Fibroblast of skin of left quadriceps (primary cell): Measurements from ENCODE around the gene PAEP.
A peak's percentile ranks its signal among the peaks of the same experiment; 100 is the strongest.

ENCODE experiments used
- DNase-seq, 2 experiments: peaks; one replicate each; pipeline ENCODE4 v3.0.0-alpha.2; 2013; ENCODE audit warnings: low read depth in 2 of 2

PAEP gene

DNA sequence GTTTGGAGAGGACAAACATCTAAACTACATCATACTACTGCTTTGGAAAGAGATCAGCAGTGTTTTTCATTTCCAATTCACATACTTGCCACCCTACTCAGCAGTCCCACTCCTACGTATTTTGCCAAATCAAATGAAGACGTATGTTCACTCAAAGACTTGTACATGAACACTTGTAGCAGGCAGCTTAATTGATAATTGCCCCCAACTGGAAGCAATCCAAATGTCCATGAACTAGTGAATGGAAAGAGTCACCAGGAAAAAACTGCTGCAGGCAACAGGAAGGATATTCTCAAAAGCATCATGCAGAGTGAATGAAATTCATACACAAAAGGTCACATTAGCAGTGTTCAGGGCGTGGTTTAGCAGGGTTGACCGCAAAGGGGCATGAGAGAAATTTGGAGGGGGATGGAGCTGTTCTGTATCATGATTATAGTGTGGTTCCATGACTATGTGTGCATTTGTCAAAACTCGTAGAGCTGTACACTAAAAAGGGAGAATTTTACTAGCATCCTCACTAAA, 38.8 kb downstream of the PAEP start:
- no peak for DNase-seq

DNA sequence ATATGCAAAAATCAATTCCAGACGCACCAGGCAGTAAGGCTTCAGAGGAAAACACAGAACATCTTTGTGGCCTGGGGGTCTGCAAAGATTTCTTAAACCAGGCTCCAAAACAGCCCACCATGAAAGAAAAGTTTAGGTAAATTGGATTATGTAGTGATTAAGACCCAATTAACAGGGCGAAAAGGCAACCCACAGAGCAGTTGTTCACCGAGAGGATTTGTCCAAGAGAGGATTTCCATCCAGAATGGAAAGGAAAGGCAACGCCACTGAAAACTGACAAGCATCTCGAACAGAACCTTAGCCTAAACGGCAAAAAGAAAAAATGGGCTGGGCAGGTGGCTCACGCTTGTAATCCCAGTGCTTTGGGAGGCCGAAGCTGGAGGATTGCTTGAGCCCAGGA, 40.4 kb downstream of the PAEP start:
- no peak for DNase-seq

DNA sequence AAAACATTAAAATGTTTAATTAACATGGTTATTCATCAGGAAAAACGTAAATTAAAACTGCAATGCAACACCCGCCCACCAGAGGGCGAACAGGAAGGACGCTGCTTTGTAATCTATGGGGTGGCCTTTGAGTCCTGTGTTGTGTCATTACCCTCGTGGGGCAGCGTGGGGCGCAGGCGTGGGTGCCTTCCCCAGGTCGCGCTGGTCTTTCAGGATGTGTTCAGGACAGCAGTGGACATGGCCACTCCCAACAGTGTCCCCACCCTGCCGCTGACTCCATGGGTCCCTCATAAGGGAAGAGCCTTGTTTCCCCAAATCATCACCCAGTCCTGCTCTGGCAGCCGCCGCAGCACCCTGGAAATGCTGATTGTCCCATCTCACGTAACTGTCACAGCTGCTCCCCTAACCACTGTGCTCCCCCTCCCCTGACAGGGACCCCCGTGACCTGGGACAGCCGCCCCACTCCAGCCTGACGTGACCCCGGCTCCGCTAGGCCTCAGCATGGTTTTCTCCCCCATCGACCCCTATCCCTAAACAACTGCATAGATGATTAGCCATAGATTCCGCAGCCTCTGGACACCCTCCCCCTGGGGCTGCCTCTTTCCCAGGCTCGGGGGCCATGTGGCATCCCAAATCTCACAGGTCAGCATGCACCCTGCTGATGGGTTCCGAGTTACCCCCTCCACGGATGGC, 41.4 kb downstream of the PAEP start:
- peak; percentile 3 for DNase-seq

DNA sequence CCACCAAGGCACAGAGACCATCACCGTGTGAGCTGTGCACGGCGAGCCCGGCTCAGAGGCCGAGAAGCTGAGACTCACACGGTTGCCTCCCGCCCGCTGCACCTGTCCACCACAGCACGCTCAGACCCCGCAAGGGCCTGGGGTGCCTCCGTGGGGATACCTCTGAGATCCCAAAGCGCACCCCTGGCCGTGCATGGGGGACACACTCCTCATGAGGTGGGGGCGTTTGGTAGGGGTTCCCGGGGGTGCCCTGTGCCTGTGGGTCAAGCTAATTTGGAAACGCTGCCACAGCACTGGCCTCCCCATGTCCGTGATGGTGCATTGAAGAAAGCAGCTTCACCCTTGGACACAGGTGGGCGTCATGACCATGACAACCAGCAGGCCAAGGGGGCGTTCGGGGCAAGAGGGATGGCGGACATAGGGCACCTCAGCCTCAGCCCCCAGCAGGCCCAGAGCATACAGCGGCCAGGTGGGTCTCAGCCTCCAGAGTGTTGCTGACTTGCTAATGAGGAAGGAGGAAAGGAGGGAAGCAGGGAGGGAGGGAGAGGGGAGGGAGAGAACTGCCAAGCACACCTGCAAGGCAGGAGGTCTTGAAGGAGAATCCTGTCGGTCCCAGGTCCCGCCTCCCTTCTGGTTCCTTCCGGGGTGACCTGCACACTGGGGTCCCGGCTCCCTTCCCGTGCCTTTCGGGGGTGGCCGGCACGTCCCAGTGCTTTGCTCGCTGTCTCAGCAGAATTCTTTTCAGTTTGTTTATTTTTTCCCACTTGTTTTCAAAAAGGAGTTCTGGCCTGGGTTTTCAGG, 43.1 kb downstream of the PAEP start:
- no peak for DNase-seq

DNA sequence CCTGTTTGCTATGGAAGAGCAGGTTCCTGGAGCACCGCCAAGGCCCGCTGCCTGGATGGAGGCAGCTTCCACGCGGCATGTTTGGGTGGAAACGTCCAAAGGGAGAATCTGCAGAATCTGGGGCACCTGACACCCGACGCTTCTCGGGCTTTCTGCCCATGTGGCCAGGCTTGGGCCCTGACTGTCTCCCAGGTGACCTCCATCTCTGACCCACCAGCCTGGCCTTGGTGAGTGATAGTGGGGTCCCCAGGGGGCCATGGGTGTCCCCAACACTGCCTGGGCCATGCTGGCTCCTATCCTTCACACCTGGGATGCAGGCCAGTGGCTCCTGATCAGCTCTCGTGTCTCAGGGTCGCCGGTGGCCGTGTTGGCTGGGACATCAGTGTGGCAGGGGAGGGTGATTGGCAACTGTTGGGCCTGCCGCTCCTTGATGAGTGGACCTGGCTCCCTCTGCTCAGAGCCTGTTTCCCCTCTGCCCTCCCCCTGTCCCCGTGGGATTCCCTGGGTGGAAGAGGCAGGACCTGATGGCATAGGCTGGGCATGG, 43.8 kb downstream of the PAEP start:
- no peak for DNase-seq

DNA sequence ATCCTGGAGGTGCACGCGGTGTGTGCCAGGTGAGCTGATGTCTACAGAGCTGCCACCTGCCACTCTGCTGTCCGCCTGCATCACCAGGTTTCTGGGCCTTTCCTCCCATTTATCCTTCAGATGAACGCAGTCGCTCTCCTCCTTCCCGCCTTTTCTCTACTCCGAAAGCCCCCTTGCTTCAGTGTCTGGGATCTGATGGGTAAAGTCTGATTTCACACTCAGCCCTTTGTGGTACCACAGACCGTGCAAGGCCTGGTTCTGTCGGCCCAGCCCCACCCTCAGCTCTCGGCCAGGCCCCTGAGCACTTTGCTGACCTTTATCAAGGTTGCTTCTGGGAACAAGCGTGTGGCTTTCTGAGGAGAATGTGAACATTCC, 45.3 kb downstream of the PAEP start:
- no peak for DNase-seq

DNA sequence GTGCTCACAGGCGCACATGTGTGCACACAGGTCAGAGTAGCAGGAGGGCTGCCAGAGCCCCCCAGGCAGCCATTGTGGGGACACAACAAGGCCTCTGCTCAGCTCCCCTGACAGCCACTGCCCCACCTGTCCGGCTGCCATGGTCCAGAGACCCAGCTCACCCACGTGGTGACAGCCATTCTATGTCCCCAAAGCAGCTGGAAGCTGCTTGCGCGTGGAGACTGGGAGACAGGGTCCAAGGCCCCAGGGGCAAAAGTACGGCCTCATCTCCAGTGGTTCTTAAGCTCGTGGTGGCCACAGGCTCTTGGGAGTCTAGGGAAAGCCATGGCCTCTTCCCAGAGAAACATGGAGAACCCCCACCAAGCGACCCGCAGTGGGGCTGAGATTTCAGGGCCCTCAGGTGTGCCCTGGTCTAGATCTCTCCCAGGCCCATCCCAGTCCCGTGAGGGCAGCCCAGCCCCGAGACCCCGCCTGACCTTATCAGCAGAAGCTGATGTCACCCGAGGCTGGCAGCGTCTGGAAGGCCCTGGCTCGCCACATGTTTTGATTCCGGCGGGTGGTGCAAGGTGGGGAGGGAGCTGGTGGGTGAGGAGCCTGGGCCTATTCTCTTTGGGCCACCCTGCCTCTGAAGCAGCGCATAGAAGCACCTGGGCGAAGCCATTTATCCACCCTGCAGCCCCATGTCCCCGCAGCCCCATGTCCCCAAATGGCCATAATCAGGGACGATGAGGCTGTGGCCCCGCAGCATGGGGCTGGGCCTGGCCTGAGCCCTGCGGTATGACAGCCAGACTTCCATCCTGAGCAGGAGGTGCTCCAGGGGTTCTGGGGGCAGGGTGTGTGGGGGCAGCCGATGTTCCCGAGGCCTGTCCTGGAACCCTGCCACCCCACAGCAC, 46.1 kb downstream of the PAEP start:
- no peak for DNase-seq

DNA sequence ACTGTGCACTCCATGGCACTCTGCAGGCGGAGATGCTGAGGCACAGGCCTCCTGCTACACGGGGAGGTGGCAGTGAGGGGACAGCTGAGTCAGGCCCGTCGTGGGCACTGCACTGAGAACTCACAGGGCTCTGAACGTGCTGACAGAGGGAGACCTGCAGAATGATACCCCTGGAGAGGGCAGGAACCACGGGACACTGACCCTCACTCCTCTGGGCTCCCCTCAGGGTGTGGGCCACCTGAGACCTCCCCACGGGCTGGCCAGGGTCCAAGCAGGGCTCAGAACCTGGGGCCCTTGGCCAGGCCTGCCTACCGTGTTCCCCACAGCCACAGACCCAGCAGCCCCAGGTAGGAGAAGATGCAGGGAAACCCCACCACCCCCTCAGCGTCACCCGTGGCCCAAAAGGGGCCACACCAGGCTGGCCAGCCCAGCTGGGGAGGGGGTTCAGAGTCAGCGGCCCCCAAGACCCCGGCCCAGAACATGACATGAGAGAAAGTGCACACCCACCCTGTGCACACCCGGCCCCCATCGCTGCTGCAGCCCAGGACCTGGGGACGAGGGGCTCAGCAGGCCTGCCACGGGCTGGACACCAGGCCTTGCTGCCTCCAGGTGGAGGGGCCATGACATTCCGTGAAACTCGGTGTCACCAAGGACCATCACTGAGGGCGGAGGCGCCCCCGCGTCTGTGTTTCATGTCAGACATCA, 46.9 kb downstream of the PAEP start:
- DNase-seq: no peak

DNA sequence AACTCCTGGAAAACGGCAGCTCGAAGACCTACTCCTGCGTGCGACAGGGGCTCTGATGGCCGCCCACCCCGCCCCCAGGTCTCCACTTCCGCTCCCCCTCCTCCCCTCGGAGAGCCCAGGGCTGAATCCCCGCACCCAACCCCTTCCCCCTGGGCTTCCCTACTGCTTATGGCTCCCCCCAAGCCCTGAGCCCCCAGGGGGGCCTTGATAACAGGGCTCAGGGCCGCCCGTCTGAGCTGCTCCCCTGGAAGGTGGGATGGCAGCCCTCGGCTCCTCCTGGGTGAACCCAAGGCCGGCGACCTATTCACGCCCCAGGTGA, 47.4 kb downstream of the PAEP start:
- no peak for DNase-seq

DNA sequence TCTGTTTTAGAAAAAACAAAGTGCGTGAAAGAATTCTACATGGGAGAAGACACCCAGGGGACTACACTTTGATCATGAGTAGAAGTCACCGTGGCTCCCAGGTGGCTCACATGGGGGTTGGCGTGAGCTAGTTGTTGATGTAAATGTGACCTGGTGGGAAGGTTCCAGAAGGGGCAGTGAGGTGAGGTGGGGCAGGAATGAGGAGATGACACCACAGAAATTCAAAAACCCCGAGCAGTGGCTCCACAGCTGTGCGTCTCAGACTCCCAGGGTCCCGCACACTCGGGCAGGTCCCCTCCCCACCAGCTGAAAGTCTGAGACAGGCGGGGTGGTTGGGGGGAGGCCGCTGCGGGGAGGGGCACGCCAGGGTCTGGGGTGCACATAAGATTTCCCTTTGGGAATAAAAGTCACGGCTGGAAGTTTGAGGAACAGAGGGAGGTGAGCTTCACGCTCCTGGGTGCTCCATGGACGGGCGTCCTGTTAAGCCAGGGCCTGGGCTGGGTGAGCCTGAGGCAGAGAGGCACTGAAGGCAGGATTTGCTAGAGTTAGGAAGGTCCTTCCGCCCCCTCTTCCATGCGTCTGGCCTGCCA, 47.9 kb downstream of the PAEP start:
- no peak for DNase-seq

DNA sequence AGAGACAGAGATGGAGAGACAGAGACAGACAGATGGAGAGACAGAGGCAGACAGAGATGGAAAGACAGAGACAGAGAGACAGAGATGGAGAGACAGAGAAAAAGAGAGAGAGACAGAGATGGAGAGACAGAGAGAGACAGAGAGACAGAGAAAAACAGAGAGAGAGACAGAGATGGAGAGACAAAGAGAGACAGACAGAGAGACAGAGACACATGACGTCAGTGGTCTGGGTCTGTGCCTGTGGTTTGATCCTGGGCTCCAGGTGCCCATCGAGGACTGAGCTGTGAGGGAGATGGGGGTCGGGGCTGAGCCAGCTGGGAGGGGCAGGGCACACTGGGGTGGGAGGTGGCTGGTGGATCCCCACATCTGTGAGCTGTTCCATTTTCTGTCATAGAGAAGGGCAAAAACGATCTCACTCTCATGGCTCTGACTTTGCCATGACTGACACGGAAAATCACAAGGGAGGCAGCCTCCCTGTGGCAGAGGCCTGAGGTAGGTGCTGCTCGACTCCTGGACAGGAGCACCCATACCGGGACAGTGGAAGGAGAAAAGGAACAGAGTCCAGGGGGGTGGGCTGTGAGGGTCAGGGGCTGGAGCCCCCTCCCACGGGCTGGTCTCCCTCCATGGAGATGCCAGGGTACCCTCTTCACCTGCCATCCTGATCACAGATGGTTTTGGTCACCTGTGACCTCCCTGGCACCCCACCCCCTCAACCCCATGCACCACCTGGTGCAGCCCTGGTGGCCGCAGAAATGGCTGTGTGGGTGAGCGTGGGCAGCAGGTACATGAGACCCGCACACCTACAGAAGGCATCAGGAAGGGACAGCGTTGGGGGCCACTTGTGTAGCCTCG, 49.0 kb downstream of the PAEP start:
- DNase-seq: no peak

DNA sequence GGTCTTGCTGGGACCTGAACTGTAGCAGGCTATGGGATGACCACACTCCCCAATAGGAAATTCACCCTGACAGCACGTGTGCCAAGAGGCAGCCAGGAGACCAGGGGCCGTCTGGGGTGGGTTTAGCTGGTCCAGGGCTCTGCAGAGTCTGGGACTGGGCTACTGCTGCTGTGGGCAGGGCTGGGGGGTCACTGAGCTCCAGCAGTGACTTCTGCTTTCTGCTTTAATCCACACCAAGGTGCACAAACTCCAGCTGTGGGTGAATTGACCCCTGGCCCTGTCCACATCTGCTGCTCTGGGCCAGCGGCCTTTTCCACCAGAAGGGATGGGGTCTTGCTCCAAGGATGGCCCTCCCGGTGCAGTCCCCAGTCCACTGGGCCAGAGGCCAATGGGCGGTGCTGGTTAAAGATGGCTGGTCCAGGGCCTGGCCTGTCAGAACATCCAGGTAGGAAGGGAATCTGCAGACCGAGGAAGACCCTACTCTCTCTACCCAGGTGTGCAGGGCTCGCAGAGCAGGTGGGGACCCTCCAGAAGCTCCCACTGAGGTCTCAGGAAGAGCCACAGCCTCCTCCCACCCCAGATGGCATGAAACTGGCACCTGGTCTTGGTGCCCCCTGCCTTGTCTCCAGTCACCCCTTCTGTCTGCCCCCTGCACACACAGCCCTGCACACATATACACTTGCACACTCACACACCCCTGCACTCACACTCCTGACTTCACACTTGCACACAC, 49.8 kb downstream of the PAEP start:
- DNase-seq: no peak

DNA sequence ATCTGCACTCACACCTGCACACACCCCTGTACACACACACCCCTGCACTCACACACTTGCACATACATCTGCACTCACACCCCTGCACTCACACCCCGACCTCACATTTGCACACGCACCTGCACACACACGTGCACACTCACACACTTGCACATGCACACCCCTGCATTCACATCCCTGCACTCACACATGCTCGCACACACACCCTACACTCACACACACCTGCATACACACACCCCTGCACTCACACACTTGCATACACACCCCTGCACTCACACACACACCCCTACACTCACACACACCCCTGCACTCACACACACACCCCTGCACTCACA, 50.3 kb downstream of the PAEP start:
- no peak for DNase-seq

DNA sequence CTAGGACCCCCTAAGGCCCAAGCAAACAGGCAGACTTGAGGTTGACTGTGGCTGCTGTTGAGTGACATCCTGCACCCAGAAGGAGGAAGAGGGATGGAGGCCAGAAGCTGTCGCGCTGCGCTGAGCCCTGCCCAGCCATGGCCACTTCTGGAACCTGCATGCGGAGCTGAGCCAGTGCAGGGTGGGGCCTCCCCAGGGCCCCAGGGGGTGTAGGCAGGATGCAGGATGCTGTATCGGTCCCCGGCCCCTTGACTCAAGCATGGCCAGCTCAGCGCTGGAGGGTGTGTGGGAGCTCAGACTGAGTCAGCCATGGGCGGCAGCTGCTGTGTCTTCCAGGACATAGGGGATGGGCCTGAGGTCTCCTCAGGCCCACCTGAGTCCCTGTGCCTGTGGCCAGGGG, 50.9 kb downstream of the PAEP start:
- DNase-seq: no peak

DNA sequence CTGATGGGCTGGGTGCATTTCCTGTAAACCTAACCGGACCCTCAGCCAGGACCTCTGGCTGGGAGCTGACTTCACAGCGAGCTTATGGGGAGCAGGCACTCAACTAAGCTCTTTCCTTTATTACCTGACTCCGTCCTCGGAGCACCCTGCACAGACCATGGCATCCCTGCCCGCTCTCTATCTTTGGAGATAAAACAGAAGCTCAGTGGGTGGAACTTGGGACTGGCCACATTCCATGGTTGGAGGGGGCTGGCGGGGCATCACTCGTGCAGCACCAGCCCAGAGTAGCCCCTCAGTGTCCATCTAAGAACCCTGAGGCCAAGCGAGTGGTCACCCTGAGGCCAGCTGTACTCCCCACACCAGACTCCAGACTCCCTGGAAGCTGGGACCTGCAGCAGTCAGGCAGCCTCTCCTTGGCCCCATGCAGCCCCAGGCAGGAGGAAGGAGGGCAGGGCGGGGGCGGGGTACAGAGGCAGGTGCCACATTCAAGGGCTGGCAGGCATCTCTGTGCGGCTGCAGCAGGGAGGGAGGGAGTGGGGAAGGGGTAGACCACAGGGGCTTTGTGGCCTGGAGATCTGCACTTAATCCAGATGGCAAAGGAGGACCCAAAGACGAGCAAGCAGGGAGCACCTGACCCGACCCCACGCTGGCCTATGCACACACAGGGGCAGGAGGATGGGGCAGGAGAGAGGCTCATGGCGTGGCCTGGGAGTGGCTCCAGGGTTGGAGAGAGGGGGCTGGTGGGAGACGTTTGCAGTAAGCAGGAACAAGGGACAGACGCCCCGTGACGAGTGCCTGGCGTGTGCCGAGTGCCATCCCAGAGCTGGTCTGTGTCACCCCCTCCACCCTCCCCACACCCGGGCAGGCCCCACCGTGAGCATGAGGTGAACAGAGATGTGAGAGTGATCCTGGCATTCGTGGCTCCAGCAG, 51.7 kb downstream of the PAEP start:
- no peak for DNase-seq

DNA sequence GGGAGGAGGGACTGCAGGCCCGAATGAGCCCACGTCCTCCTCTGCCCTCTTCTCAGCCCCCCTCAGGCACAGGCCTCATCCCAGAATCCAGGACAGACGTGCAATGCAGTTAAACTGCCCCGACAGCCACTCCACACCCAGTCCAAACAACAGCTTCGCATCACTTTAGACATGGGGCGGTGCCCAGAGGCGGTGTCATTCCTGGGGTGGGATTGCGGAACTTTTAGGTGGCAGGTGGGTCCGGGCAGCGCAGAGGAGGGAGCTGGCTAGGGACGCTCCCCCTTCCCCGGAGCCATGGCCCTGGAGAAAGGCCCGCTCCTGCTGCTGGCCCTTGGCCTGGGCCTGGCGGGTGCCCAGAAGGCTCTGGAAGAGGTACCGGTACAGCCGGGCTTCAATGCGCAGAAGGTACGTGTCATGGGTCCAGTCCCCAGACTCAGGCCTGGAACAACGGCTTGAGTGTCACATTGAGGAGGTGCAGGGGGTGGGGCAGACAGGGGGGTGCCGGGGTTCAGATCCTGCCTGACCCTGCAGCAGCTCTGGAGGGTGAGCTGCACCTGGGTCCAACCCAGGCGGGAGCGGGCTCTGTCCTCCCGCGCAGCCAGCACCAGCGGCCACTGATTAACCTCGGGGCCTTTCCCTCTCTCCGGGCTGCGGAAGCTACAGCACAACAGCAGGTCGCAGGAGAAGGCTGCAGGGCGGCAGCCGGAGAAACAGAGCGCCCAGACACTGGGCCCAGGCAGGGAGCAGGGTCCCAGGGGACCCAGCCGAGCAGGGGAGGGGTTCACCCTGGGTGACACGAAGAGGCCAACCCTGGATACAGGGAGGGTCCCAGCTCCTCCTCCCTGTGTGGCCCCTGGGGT, 52.6 kb downstream of the PAEP start:
- no peak for DNase-seq

DNA sequence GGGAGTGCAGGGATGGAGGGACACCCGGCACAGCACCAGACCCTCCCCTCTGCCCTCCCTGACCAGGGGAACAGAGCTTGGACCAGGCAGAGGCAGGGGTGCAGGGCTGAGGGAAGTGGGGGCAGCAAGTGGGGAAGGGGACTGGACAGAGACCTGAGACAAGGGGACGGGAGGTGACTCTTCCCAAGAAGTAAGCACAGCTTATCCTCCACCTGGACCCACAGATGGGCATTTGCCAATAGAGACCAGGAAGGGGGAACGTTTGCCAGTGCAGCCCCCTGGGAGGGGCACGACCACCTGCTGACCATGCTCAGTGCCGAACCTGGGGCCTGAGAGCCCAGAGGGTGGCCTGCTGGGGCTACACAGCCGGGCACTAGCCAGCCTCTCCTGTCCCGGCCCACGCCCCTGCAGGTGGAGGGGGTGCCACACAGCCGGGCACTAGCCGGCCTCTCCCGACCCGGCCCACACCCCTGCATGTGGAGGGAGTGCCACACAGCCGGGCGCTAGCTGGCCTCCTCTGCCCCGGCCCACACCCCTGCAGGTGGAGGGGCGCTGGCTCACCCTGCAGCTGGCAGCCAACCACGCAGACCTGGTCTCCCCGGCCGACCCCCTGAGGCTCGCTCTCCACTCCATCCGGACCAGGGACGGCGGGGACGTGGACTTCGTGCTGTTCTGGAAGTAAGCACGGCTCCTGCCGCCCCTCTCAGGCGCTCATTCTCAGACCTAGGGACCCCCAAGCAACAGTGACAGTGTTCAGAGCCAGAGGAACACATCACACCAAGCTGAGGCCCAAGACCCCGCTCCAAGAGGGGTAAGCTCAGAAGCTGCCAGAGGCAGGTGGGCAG, 53.5 kb downstream of the PAEP start:
- no peak for DNase-seq
